B cell (primary cell): ENCODE results near the gene FAM168A. TPM values are rescaled to one million over a fixed set of nuclear protein-coding genes. Genes with fewer than 3 reads are reported as not detected.

Experiments
- ATAC-seq: fragments of 200-7000 bp; cut with Tn5 transposase; one replicate; pipeline ENCODE4 v1.10.0; 2021; ENCODE audit warnings: low read depth, mild to moderate bottlenecking, moderate number of reproducible peaks, moderate library complexity
- CTCF ChIA-PET: fragments of 350-600 bp; sonication (Branson Sonifier 250); formaldehyde crosslinking; loops from one replicate; lab custom pipeline; 2021; ENCODE audit warnings: antibody characterized with exemption, inconsistent platforms; lab: Charles Lee
- POLR2A ChIA-PET: fragments of 350-600 bp; sonication (Branson Sonifier 250); formaldehyde crosslinking; loops from one replicate; lab custom pipeline; 2021; ENCODE audit warnings: antibody characterized with exemption; lab: Charles Lee
- DNase-seq: peaks from one replicate; pipeline ENCODE4 v3.0.0; 2013
- H2AFZ ChIP-seq: 2 replicates; pipeline ENCODE4 v1.6.1; 2012; ENCODE audit warnings: mild to moderate bottlenecking, low read depth, low read length; ENCODE audit not compliant: insufficient read depth, poor library complexity, severe bottlenecking
- H3K27ac ChIP-seq, 2 donors: 1 replicate in 1 of 2; 2 replicates in 1 of 2; pipeline ENCODE4 v1.5.1; 2012 to 2013; ENCODE audit warnings: low read length in 2 of 2, mild to moderate bottlenecking in 2 of 2, moderate library complexity in 1 of 2
- H3K27me3 ChIP-seq, 4 experiments: fragments of 200-600 bp in 1 of 4; sonication (generic) in 1 of 4; replicated peaks in 1 of 4; 1 replicate in 2 of 4; 2 replicates in 2 of 4; pipeline versions ENCODE4 v1.6.1 to v1.7.0; 2013 to 2016; ENCODE audit warnings: low read length in 3 of 4, mild to moderate bottlenecking in 2 of 4, mixed read lengths in 1 of 4, moderate library complexity in 1 of 4; ENCODE audit not compliant: insufficient read depth in 4 of 4, control insufficient read depth in 3 of 4; ENCODE audit errors: control extremely low read depth in 1 of 4
- H3K36me3 ChIP-seq, 2 experiments: replicated peaks in 1 of 2; 1 replicate in 1 of 2; 2 replicates in 1 of 2; pipeline versions ENCODE4 v1.6.1 to v1.7.1; 2013; ENCODE audit warnings: low read length in 1 of 2; ENCODE audit not compliant: insufficient read depth in 2 of 2, control insufficient read depth in 1 of 2; ENCODE audit errors: control extremely low read depth in 1 of 2, extremely low read depth in 1 of 2
- H3K4me1 ChIP-seq, 2 donors: fragments of 200-600 bp in 1 of 2; sonication (generic) in 1 of 2; 1 replicate in 1 of 2; 2 replicates in 1 of 2; pipeline versions ENCODE4 v1.5.1 to v1.6.1; 2013 to 2017; ENCODE audit warnings: low read length in 2 of 2; ENCODE audit not compliant: control insufficient read depth in 2 of 2, insufficient read depth in 2 of 2
- H3K4me2 ChIP-seq: replicated peaks from 2 replicates; pipeline ENCODE3; 2012; ENCODE audit warnings: mild to moderate bottlenecking, low read depth, low read length; ENCODE audit not compliant: poor library complexity, severe bottlenecking
- H3K4me3 ChIP-seq, 5 experiments: fragments of 200-600 bp in 1 of 5; sonication (generic) in 1 of 5; 1 replicate in 3 of 5; 2 replicates in 2 of 5; pipeline versions ENCODE4 v1.5.1 to v1.7.0; 2011 to 2016; ENCODE audit warnings: low read length in 4 of 5, mild to moderate bottlenecking in 4 of 5, low read depth in 2 of 5, control low read depth in 1 of 5, moderate library complexity in 1 of 5; ENCODE audit not compliant: insufficient read depth in 1 of 5; ENCODE audit errors: control extremely low read depth in 1 of 5, extremely low read depth in 1 of 5
- H3K79me2 ChIP-seq: fragments of 200-600 bp; sonication (generic); one replicate; pipeline ENCODE4 v1.6.0; 2016; ENCODE audit warnings: low read length; ENCODE audit not compliant: control insufficient read depth, insufficient read depth
- H3K9ac ChIP-seq: fragments of 200-600 bp; sonication (generic); 2 replicates; pipeline ENCODE4 v1.6.1; 2017; ENCODE audit warnings: mild to moderate bottlenecking, low read length, moderate library complexity
- H3K9me3 ChIP-seq, 3 donors: one replicate each; pipeline versions ENCODE4 v1.6.1 to v1.7.1; 2013; ENCODE audit warnings: low read length in 2 of 3; ENCODE audit not compliant: control insufficient read depth in 2 of 3, insufficient read depth in 1 of 3; ENCODE audit errors: control extremely low read depth in 1 of 3
- H4K20me1 ChIP-seq: 2 replicates; pipeline ENCODE4 v1.6.0; 2012; ENCODE audit warnings: mild to moderate bottlenecking, low read length; ENCODE audit not compliant: insufficient read depth, control insufficient read depth, poor library complexity, severe bottlenecking
- H3K27ac Mint-ChIP-seq: one replicate; pipeline ENCODE4 v1.8.0; 2021; ENCODE audit warnings: mixed read lengths
- H3K27me3 Mint-ChIP-seq: one replicate; pipeline ENCODE4 v1.8.0; 2021; ENCODE audit warnings: mixed read lengths
- H3K4me1 Mint-ChIP-seq: one replicate; pipeline ENCODE4 v1.8.0; 2021; ENCODE audit warnings: mixed read lengths
- H3K4me3 Mint-ChIP-seq: one replicate; pipeline ENCODE4 v1.8.0; 2021; ENCODE audit warnings: mixed read lengths
- H3K9me3 Mint-ChIP-seq: one replicate; pipeline ENCODE4 v1.8.0; 2022; ENCODE audit warnings: mixed read lengths; ENCODE audit not compliant: insufficient read depth
- CTCF ChIP-seq: fragments of 200-600 bp; IDR thresholded peaks from one replicate; pipeline ENCODE4 v1.8.0; 2022; ENCODE audit warnings: antibody characterized with exemption, mild to moderate bottlenecking
- EZH2 ChIP-seq: IDR thresholded peaks from 2 replicates; pipeline ENCODE4 v1.6.1; 2012; ENCODE audit warnings: borderline replicate concordance, low read depth, mild to moderate bottlenecking, moderate library complexity, low read length; ENCODE audit not compliant: insufficient read depth, poor library complexity, severe bottlenecking
- WGBS: methylation state at CpG from one replicate; pipeline ENCODE4 v1.1.5; 2013; ENCODE audit warnings: missing lambda C conversion rate; ENCODE audit not compliant: insufficient coverage; 5-methylcytosine and 5-hydroxymethylcytosine counted together
- intact Hi-C: fragments of 100-400 bp; cut with micrococcal nuclease; formaldehyde crosslinking; loops from one replicate; pipeline ENCODE4 v1.10.0; 2022
- polyA plus RNA-seq: library from polyadenylated mRNA; depleted of rRNA; stranded (reverse); fragments of >200 nt; gene quantifications from 2 replicates; pipeline ENCODE4 v1.2.3, GENCODE V29; 2012
- total RNA-seq, 2 donors: library from RNA; stranded (reverse); fragments of 120-200 nt in 1 of 2; gene quantifications; 1 replicate in 1 of 2; 2 replicates in 1 of 2; pipeline versions ENCODE4 v1.2.3 to v1.2.4, GENCODE V29; 2013 to 2022

Gene FAM168A
- total and polyA plus RNA-seq, 2 donors (not counting 1 experiment from before 2014, with no cell fraction given), result 11.0 to 26.8 TPM

- H3K27me3 Mint-ChIP-seq, result no peaks in the 10 kb centered on the region
- H3K79me2 ChIP-seq, result peaks cover 91% of the 10 kb centered on the region
These were observed 214.4 kb downstream of the FAM168A start for GRCh38 chr11:73383249-73384124.

More at GRCh38 chr11:73383249-73384124, 214.4 kb downstream of the FAM168A start:
- DNase-seq (peak; percentile 73), ATAC-seq (peak; percentile 18)
- TF ChIP-seq EZH2 (no peak), CTCF (no peak)
- H3K9ac ChIP-seq, result peak overlapping the region; percentile 42
- H3K4me3 ChIP-seq, result peak overlapping the region in 3 of 5 experiments; percentile 15 to 35 (median 23)
- H2AFZ ChIP-seq, result no peak overlapping the region
- peaks cover 99% of the 10 kb centered on the region for H3K4me1 Mint-ChIP-seq
- peak overlapping the region; percentile 98 for H3K27ac ChIP-seq
- H3K27me3 ChIP-seq, result no peaks in the 10 kb centered on the region
- no peaks in the 10 kb centered on the region for H3K9me3 ChIP-seq
- 58% methylated on average over 6 of the region's 9 CpGs for WGBS
- H3K4me2 ChIP-seq, result peak overlapping the region; percentile 89
- peaks cover 0 to 24% of the 10 kb centered on the region in 2 experiments for H3K36me3 ChIP-seq
- peaks cover 100% of the 10 kb centered on the region in 2 donors for H3K4me1 ChIP-seq
- intact Hi-C loops, result loop anchor here (1.0 to 5.0 kb wide), 3 partner anchors 10 to 231 kb away; no protein-coding TSS in a partner anchor
- peaks cover 34% of the 10 kb centered on the region for H4K20me1 ChIP-seq
- ChIA-PET CTCF (interaction anchor here (1.9 to 13.9 kb wide), 6 partner anchors 9 to 242 kb away, joined by 5 to 311 read pairs (median 25); partner anchors contain the start of gene RELT), POLR2A (interaction anchor here (0.6 to 2.2 kb wide), 6 partner anchors 11 to 275 kb away, joined by 3 to 6 read pairs (median 3); no protein-coding TSS in a partner anchor)
- peak overlapping the region; percentile 100 for H3K4me3 Mint-ChIP-seq
- no peaks in the 10 kb centered on the region for H3K9me3 Mint-ChIP-seq
- peak overlapping the region; percentile 99 for H3K27ac Mint-ChIP-seq
